Keratinocyte (primary cell): Measurements from ENCODE around the gene HMCES.

ENCODE experiments used
- EZH2 ChIP-seq: IDR thresholded peaks from one replicate; pipeline ENCODE4 v1.6.1; 2012; ENCODE audit warnings: inconsistent platforms, mild to moderate bottlenecking, low read length, moderate library complexity
- TF ChIP-seq, protein P1 (sequence below), 3 experiments: IDR thresholded peaks in 1 of 3; conservative IDR thresholded peaks in 1 of 3; optimal IDR thresholded peaks in 1 of 3; 2 replicates in 2 of 3; 3 replicates in 1 of 3; pipeline versions ENCODE3 to v1.5.1; 2011; ENCODE audit warnings: low read length in 3 of 3, mild to moderate bottlenecking in 3 of 3, moderate library complexity in 2 of 3, control low read depth in 1 of 3, inconsistent platforms in 1 of 3; ENCODE audit not compliant: insufficient read depth in 2 of 3; ENCODE audit errors: extremely low read depth in 1 of 3

- TF ChIP-seq, protein P1, sequence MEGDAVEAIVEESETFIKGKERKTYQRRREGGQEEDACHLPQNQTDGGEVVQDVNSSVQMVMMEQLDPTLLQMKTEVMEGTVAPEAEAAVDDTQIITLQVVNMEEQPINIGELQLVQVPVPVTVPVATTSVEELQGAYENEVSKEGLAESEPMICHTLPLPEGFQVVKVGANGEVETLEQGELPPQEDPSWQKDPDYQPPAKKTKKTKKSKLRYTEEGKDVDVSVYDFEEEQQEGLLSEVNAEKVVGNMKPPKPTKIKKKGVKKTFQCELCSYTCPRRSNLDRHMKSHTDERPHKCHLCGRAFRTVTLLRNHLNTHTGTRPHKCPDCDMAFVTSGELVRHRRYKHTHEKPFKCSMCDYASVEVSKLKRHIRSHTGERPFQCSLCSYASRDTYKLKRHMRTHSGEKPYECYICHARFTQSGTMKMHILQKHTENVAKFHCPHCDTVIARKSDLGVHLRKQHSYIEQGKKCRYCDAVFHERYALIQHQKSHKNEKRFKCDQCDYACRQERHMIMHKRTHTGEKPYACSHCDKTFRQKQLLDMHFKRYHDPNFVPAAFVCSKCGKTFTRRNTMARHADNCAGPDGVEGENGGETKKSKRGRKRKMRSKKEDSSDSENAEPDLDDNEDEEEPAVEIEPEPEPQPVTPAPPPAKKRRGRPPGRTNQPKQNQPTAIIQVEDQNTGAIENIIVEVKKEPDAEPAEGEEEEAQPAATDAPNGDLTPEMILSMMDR (optimal IDR thresholded peaks at IDR 0.05 in 1 of 3, IDR thresholded peaks at IDR 0.05 in 1 of 3, conservative IDR thresholded peaks at IDR 0.05 in 1 of 3; ENCODE audit: extremely low read depth in 1 of 3, insufficient read depth in 2 of 3, low read length in 3 of 3) = no peak
- TF ChIP-seq EZH2 = no peak
Measured at GRCh38 chr3:129330409-129330808, 51.7 kb downstream of the HMCES start.
